Activated naive CD4-positive, alpha-beta T cell treated with anti-CD3 and anti-CD28 coated beads, Interleukin-2, amount 50 U/mL, for 24 hours (primary cell): ENCODE data around the gene LGALSL.

Experiments
- H3K27ac Mint-ChIP-seq: one replicate; pipeline ENCODE4 v1.8.0; 2021; ENCODE audit warnings: mild to moderate bottlenecking, mixed read lengths
- H3K27me3 Mint-ChIP-seq: one replicate; pipeline ENCODE4 v1.8.0; 2021; ENCODE audit warnings: mixed read lengths
- H3K36me3 Mint-ChIP-seq: one replicate; pipeline ENCODE4 v1.8.0; 2021; ENCODE audit warnings: mixed read lengths
- H3K4me1 Mint-ChIP-seq: one replicate; pipeline ENCODE4 v1.8.0; 2021; ENCODE audit warnings: mixed read lengths
- H3K4me3 Mint-ChIP-seq: one replicate; pipeline ENCODE4 v1.8.0; 2021; ENCODE audit warnings: mild to moderate bottlenecking, mixed read lengths
- H3K9me3 Mint-ChIP-seq: one replicate; pipeline ENCODE4 v1.8.0; 2021; ENCODE audit warnings: mixed read lengths

LGALSL gene

DNA sequence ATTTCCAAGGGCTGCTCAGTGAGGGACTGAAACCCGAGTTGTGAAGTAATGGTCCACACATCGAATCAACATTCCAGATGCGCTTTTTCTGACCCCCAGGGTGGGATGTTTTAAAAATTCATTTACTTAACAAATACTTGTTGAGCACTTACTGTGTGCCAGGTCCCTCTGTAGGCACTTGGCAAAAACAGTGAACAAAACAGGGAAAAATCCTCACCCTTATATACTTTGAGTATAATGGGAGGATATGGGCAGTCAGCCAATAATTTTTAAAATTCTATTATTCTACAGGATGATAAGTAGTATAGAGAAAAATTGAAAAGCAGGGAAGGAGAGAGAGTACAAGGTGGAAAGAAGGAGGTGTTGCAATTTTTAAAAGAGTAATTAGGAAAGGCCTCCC lies 38.9 kb downstream of the LGALSL start:
- Mint-ChIP-seq H3K36me3 (no peaks in the 10 kb centered on the region), H3K4me3 (no peak overlapping the region), H3K4me1 (peaks cover 9% of the 10 kb centered on the region), H3K27ac (no peak overlapping the region), H3K27me3 (peaks cover 3% of the 10 kb centered on the region), H3K9me3 (no peaks in the 10 kb centered on the region)

DNA sequence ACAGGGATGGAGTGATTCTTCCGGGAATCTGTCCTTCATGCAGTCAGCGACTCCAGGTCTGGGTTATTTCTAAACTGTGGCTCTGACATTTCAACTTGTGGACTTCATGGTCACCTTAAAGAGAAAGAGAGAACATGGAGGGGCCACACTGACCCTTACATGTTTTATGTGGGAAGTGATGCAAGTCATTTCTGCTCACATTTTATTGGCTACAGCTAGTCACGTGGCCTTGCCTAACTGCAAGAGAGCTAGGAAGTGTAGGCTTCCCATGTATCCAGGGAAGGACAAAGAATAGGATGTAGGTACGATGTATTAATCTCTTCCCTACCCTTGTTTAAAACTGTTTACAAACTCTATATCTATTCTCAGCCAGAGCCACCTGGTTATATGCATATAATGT lies 39.8 kb downstream of the LGALSL start:
- Mint-ChIP-seq H3K27me3 (peaks cover 3% of the 10 kb centered on the region), H3K27ac (no peak overlapping the region), H3K4me1 (peaks cover 5% of the 10 kb centered on the region), H3K4me3 (no peak overlapping the region), H3K36me3 (no peaks in the 10 kb centered on the region), H3K9me3 (no peaks in the 10 kb centered on the region)

DNA sequence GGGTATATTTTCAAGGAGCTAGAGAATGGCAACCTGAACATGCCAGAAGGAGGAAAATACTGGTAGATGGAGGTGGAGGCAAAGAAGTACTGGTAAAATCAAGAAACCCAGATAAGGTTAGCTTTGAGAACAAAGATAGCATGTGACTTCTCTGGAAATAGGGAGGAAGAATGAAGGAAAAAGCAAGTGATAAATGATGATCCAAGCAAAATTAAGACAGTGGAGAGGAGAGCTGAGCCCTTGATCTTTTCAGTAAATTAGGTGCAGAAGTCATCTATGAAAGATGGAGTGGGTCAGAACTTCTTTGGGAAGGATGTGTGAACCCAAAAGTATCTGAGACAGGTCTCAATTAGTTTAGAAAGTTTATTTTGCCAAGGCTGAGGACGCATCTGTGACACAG lies 44.5 kb downstream of the LGALSL start:
- Mint-ChIP-seq H3K4me1 (no peaks in the 10 kb centered on the region), H3K9me3 (no peaks in the 10 kb centered on the region), H3K36me3 (no peaks in the 10 kb centered on the region), H3K27ac (no peak overlapping the region), H3K4me3 (no peak overlapping the region), H3K27me3 (peaks cover 3% of the 10 kb centered on the region)

DNA sequence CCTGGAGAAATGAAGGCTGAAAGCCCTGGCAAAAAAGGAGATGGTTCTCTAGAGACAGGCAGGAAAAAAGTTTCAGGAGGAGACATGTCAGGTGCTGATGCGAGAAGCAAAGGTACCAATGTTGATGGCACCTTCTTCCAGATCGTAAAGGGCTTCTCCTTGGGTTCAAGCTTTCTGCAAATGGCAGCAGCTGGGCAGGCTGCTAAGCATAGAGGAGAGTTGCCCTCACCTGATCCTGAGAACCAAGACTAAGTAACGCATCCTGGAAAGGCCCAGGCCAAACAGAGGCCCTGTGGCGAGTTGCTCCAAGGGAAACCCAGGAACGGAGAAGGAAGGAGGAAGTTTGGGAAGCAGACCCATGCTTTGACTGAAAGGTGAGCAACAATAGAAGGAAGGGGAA lies 46.6 kb downstream of the LGALSL start:
- Mint-ChIP-seq H3K4me3 (no peak overlapping the region), H3K27ac (no peak overlapping the region), H3K27me3 (peaks cover 3% of the 10 kb centered on the region), H3K36me3 (no peaks in the 10 kb centered on the region), H3K9me3 (no peaks in the 10 kb centered on the region), H3K4me1 (no peaks in the 10 kb centered on the region)

DNA sequence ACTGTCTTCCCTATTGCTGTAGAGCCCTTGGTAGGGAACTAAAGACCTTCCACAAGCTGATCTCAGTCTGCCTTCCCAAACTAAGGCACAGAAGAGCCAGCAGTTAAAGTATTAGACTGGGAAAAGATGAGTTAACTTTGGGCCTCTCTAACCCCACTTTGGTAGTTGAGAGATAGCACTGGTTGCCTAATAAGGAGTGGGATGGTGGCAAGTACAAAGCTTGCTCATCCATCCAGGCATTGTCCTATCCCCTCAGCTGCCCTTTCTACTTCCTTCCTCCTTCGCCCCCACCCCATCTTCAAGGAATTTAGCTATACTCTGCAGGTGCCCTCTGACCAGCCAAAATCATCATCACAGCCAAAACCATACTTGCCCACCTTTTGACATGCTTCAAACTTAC lies 48.0 kb downstream of the LGALSL start:
- no peaks in the 10 kb centered on the region for H3K4me1 Mint-ChIP-seq
- H3K9me3 Mint-ChIP-seq = no peaks in the 10 kb centered on the region
- H3K4me3 Mint-ChIP-seq = no peak overlapping the region
- no peaks in the 10 kb centered on the region for H3K36me3 Mint-ChIP-seq
- H3K27ac Mint-ChIP-seq = no peak overlapping the region
- H3K27me3 Mint-ChIP-seq = peaks cover 3% of the 10 kb centered on the region

DNA sequence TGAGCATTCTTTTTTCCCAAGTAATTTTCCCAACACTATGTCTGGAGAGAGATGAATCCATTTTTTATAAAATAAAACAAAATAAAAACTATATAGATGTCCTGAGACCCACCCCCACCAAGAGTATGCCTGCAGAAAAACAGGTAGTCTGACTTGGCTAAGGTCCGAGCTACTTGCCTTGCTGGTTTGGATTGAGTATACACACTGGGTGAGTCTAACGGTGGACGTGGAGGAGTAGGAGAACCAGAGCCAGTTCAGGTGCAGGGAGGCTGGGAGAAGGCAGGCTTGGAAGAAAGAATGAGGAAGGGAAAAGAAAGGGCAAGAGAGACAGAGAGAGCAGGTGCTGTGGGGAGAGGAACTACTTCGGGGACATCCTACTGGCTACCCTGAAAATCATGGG lies 48.9 kb downstream of the LGALSL start:
- H3K36me3 Mint-ChIP-seq = no peaks in the 10 kb centered on the region
- no peak overlapping the region for H3K27ac Mint-ChIP-seq
- no peaks in the 10 kb centered on the region for H3K9me3 Mint-ChIP-seq
- no peaks in the 10 kb centered on the region for H3K4me1 Mint-ChIP-seq
- no peaks in the 10 kb centered on the region for H3K27me3 Mint-ChIP-seq
- no peak overlapping the region for H3K4me3 Mint-ChIP-seq

DNA sequence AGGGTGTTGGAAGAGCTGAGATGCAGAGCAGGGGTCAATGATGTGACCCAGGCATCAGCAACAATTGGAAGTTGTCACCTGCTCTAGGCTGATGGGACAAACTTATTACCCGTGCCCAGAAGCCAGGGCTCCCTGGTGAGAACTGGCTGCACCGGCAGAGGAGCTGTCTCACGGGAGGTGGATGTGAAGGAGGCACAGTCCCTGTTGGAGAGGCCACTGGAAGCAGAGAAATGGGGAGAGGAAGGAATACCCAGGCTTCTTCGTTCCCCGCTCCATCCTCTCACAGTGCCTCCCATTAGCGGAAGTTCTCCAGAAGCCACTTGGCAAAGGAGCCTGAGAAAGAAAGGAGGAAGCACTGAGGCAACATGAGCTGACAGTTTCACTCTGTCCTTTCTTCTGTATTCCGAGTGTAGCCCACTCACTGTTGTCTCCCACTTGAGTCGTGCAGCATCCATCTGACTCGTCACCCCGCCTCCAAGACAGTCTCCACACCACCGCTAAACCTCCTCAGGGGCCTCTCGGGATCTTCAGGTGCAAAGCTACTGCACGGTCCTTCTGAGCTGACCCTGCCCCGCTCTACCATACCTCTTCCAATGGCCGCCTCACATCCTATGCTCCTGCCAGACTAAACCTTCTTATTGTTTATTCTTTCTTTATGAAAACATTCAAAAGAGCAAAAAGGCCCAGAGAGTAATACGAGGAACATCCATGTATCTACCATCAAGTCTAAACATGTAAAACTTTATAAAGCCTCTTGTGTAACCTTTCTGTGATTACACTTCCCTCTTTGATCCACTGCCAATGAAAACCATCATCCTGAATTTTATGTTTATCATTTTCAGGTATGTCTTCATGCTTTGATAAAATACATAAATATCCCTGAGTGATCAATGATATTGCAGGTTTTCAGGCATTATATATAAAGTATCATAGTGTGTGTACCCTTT lies 51.1 kb downstream of the LGALSL start:
- no peaks in the 10 kb centered on the region for H3K9me3 Mint-ChIP-seq
- no peaks in the 10 kb centered on the region for H3K4me1 Mint-ChIP-seq
- no peak overlapping the region for H3K27ac Mint-ChIP-seq
- no peaks in the 10 kb centered on the region for H3K36me3 Mint-ChIP-seq
- no peaks in the 10 kb centered on the region for H3K27me3 Mint-ChIP-seq
- H3K4me3 Mint-ChIP-seq = no peak overlapping the region

DNA sequence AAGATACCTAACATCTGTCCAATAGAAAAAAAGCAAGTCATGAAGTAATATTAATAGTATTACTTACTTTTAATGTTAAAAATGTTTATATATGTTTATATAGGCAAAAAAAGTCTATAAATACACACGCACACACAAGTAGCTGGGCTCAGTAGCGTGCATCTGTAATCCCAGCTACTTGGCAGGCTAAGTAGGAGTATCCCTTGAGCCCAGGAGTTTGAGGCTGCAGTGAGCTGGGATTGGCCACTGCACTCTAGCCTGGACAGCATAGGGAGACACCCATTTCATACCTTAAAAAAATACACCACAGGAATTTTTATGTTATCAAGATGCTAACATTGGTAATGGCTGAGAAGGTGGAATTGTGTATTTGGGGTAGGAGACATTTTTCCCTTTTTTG lies 52.7 kb downstream of the LGALSL start:
- Mint-ChIP-seq H3K4me3 (no peak overlapping the region), H3K27ac (no peak overlapping the region), H3K36me3 (no peaks in the 10 kb centered on the region), H3K27me3 (no peaks in the 10 kb centered on the region), H3K9me3 (no peaks in the 10 kb centered on the region), H3K4me1 (no peaks in the 10 kb centered on the region)
